Body of pancreas (tissue), 4 donors: ENCODE measurements around the gene C4orf50.

Experiments used
- POLR2A ChIP-seq, 3 donors: fragments of 450-650 bp; IDR thresholded peaks; one replicate each; pipeline ENCODE4 v1.6.1; 2016; ENCODE audit warnings: antibody characterized with exemption in 3 of 3, mild to moderate bottlenecking in 2 of 3
- TF ChIP-seq, protein P1 (sequence below), 7 experiments: fragments of 450-650 bp in 4 of 7; fragments of 200-600 bp in 3 of 7; sonication (generic) in 3 of 7; IDR thresholded peaks; one replicate each; pipeline ENCODE4 v1.5.1; 2016 to 2019; ENCODE audit warnings: antibody characterized with exemption in 7 of 7

DNA sequence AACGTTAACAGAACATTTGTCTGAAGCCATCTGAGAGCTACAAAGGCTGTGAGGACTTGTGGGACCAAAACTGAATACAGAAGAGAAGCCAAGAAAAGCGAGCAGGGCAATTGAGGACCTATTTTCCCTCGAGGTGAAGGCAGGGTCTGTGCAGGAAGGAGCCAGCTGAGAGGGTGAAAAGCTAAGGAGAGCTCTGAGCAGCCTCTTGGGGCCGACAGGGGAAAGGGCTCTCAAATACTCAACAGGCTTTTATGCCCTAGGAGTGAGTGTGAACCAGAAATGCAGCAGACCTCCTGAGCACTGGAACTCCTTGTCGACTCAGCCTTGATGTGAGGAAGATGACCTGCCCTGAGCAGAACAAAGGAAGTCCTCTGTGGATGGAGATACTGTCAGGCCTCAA lies 54.2 kb downstream of the C4orf50 start:
- TF ChIP-seq, protein P1, sequence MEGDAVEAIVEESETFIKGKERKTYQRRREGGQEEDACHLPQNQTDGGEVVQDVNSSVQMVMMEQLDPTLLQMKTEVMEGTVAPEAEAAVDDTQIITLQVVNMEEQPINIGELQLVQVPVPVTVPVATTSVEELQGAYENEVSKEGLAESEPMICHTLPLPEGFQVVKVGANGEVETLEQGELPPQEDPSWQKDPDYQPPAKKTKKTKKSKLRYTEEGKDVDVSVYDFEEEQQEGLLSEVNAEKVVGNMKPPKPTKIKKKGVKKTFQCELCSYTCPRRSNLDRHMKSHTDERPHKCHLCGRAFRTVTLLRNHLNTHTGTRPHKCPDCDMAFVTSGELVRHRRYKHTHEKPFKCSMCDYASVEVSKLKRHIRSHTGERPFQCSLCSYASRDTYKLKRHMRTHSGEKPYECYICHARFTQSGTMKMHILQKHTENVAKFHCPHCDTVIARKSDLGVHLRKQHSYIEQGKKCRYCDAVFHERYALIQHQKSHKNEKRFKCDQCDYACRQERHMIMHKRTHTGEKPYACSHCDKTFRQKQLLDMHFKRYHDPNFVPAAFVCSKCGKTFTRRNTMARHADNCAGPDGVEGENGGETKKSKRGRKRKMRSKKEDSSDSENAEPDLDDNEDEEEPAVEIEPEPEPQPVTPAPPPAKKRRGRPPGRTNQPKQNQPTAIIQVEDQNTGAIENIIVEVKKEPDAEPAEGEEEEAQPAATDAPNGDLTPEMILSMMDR (IDR thresholded peaks at IDR 0.05) = no peak
- no peak for TF ChIP-seq POLR2A (IDR thresholded peaks at IDR 0.05)
